Neutrophil (primary cell): ENCODE measurements around the gene PLB1.

Source experiments
- H3K27ac ChIP-seq: fragments of 200-600 bp; sonication (generic); 2 replicates; pipeline ENCODE4 v1.5.1; 2016; ENCODE audit warnings: mild to moderate bottlenecking, moderate library complexity
- H3K27me3 ChIP-seq: fragments of 200-600 bp; sonication (generic); 2 replicates; pipeline ENCODE4 v1.6.0; 2016; ENCODE audit warnings: mild to moderate bottlenecking
- H3K36me3 ChIP-seq: fragments of 200-600 bp; sonication (generic); 2 replicates; pipeline ENCODE4 v1.5.1; 2017
- H3K4me1 ChIP-seq, 2 experiments: fragments of 200-600 bp in 1 of 2; sonication (generic) in 1 of 2; 1 replicate in 1 of 2; 2 replicates in 1 of 2; pipeline versions ENCODE4 v1.5.1 to v1.6.1; 2013 to 2016; ENCODE audit warnings: low read depth in 1 of 2, low read length in 1 of 2, mild to moderate bottlenecking in 1 of 2, moderate library complexity in 1 of 2; ENCODE audit not compliant: control insufficient read depth in 1 of 2, insufficient read depth in 1 of 2
- H3K4me3 ChIP-seq, 2 experiments: fragments of 200-600 bp in 1 of 2; sonication (generic) in 1 of 2; 1 replicate in 1 of 2; 2 replicates in 1 of 2; pipeline ENCODE4 v1.5.1; 2013 to 2016; ENCODE audit warnings: low read depth in 1 of 2, low read length in 1 of 2, mild to moderate bottlenecking in 1 of 2, moderate library complexity in 1 of 2
- H3K9me3 ChIP-seq: fragments of 200-600 bp; sonication (generic); 2 replicates; pipeline ENCODE4 v1.5.1; 2016
- CTCF ChIP-seq: fragments of 200-600 bp; sonication (generic); IDR thresholded peaks from 2 replicates; pipeline ENCODE4 v1.5.1; 2016; ENCODE audit warnings: antibody characterized with exemption

The PLB1 gene

GRCh38 chr2:28643327-28643726, 147.5 kb downstream of the PLB1 start:
- no peaks in the 10 kb centered on the region for H3K27me3 ChIP-seq
- H3K9me3 ChIP-seq = no peaks in the 10 kb centered on the region
- no peak for TF ChIP-seq CTCF
- no peak overlapping the region for H3K27ac ChIP-seq
- H3K4me3 ChIP-seq = no peak overlapping the region
- peaks cover 41% of the 10 kb centered on the region for H3K36me3 ChIP-seq
- no peaks in the 10 kb centered on the region for H3K4me1 ChIP-seq

- Histone ChIP-seq H3K4me3 (no peak overlapping the region), H3K9me3 (no peaks in the 10 kb centered on the region), H3K27ac (no peak overlapping the region), H3K36me3 (peaks cover 40% of the 10 kb centered on the region), H3K27me3 (no peaks in the 10 kb centered on the region), H3K4me1 (no peaks in the 10 kb centered on the region)
- TF ChIP-seq CTCF = no peak
Observed at GRCh38 chr2:28643911-28644334, 148.1 kb downstream of the PLB1 start.

- H3K4me3 ChIP-seq = no peak overlapping the region
- H3K27me3 ChIP-seq = no peaks in the 10 kb centered on the region
- no peaks in the 10 kb centered on the region for H3K4me1 ChIP-seq
- TF ChIP-seq CTCF = no peak
- H3K27ac ChIP-seq = no peak overlapping the region
- H3K9me3 ChIP-seq = no peaks in the 10 kb centered on the region
- H3K36me3 ChIP-seq = peaks cover 34% of the 10 kb centered on the region
Observed at GRCh38 chr2:28644760-28645159, 148.9 kb downstream of the PLB1 start.

GRCh38 chr2:28645553-28645952, 149.7 kb downstream of the PLB1 start:
- Histone ChIP-seq H3K4me3 (no peak overlapping the region), H3K27ac (no peak overlapping the region), H3K36me3 (peaks cover 27% of the 10 kb centered on the region), H3K9me3 (no peaks in the 10 kb centered on the region), H3K4me1 (no peaks in the 10 kb centered on the region), H3K27me3 (no peaks in the 10 kb centered on the region)
- TF ChIP-seq CTCF = no peak

GRCh38 chr2:28647682-28648081, 151.8 kb downstream of the PLB1 start:
- H3K27me3 ChIP-seq = no peaks in the 10 kb centered on the region
- H3K9me3 ChIP-seq = no peaks in the 10 kb centered on the region
- peaks cover 6% of the 10 kb centered on the region for H3K36me3 ChIP-seq
- no peak overlapping the region for H3K27ac ChIP-seq
- H3K4me3 ChIP-seq = no peak overlapping the region
- no peak for TF ChIP-seq CTCF
- H3K4me1 ChIP-seq = no peaks in the 10 kb centered on the region

GRCh38 chr2:28648147-28648546, 152.3 kb downstream of the PLB1 start:
- Histone ChIP-seq H3K4me1 (no peaks in the 10 kb centered on the region), H3K27ac (no peak overlapping the region), H3K27me3 (no peaks in the 10 kb centered on the region), H3K36me3 (peaks cover 4% of the 10 kb centered on the region), H3K9me3 (no peaks in the 10 kb centered on the region), H3K4me3 (no peak overlapping the region)
- TF ChIP-seq CTCF = no peak
